Adrenal gland (tissue), 5 donors: ENCODE results near the gene FJX1.
A peak's percentile ranks its signal among the peaks of the same experiment; 100 is the strongest.

Experiments used
- POLR2A ChIP-seq, 2 donors: fragments of 450-650 bp; IDR thresholded peaks; one replicate each; pipeline ENCODE4 v1.6.1; 2017; ENCODE audit warnings: antibody characterized with exemption in 2 of 2, mild to moderate bottlenecking in 2 of 2, moderate library complexity in 1 of 2
- TF ChIP-seq, protein P1 (sequence below), 6 experiments: fragments of 450-650 bp in 4 of 6; fragments of 200-600 bp in 2 of 6; sonication (generic) in 1 of 6; IDR thresholded peaks; 1 replicate in 5 of 6; 2 replicates in 1 of 6; pipeline versions ENCODE4 v1.5.1 to v1.8.0; 2016 to 2021; ENCODE audit warnings: antibody characterized with exemption in 6 of 6, mild to moderate bottlenecking in 2 of 6, moderate library complexity in 1 of 6
- donor health status: DM: no; HTN: no; CAD: no.

DNA sequence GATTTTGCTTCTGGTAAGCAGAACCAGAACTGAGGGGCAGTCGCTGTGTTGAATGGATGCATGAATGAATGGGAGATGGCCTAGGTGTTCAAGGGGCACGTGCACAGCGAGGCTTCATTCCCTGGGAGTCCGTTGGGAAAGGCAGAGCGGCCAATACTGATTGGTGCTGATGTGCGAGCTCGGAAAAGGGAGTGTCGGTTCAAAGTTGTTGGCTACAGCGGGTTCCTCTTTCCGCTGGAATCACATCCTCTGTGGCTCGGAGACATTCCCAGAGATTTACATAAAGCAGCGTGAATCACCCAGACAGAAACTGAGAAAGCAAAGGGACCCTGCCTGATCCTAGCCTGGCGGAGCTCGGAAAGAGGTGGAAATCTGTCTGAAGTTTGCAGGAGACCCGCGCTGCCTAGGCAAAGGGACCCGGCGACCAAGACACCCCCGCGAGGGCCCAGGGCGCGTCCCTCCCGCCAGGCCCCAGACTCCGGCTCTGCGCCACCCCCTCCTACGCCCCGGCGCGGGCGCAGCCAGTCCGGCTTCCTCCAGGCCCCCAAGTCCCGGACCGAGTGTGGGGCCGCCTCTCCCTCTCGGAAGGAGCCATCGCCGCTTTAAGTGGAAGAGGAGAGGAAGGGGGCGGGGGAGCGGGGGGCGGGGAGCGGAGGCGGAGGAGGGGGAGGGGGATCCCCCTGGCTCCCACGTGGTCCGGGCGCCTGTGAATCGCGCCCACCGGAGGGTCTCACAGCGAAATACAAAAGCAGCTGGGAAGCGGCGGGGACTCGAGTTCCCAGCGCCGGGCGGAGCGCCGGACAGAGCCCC, at the start of gene FJX1:
- TF ChIP-seq, protein P1, sequence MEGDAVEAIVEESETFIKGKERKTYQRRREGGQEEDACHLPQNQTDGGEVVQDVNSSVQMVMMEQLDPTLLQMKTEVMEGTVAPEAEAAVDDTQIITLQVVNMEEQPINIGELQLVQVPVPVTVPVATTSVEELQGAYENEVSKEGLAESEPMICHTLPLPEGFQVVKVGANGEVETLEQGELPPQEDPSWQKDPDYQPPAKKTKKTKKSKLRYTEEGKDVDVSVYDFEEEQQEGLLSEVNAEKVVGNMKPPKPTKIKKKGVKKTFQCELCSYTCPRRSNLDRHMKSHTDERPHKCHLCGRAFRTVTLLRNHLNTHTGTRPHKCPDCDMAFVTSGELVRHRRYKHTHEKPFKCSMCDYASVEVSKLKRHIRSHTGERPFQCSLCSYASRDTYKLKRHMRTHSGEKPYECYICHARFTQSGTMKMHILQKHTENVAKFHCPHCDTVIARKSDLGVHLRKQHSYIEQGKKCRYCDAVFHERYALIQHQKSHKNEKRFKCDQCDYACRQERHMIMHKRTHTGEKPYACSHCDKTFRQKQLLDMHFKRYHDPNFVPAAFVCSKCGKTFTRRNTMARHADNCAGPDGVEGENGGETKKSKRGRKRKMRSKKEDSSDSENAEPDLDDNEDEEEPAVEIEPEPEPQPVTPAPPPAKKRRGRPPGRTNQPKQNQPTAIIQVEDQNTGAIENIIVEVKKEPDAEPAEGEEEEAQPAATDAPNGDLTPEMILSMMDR (IDR thresholded peaks at IDR 0.05): no peak
- TF ChIP-seq POLR2A (IDR thresholded peaks at IDR 0.05): peak in 1 of 2 donors; percentile 38
